ENCODE measurements around the gene INSR.

GRCh38 chr19:7211191-7211951 lies 82.8 kb downstream of the INSR start:
- TF ChIP-seq POLR2A (IDR thresholded peaks at IDR 0.05; ENCODE audit: low read length) (no peak), RCOR1 (IDR thresholded peaks at IDR 0.05; ENCODE audit: low read depth, low read length) (no peak), CTCF (IDR thresholded peaks at IDR 0.05) (no peak), EP300 (IDR thresholded peaks at IDR 0.05) (no peak), JUNB (IDR thresholded peaks at IDR 0.05) (no peak), SREBF2 (IDR thresholded peaks at IDR 0.05) (no peak), REST (IDR thresholded peaks at IDR 0.05) (no peak), HMGXB4 (CRISPR knock-in tag; IDR thresholded peaks at IDR 0.05; ENCODE audit: borderline replicate concordance) (no peak)

Measured in A549 (cell line).